ENCODE results near the gene PLPPR5.
"Not testable (repeated sequence)": the region's sequence is repeated elsewhere in the genome, so short reads cannot be mapped to it uniquely, and the experiment has no call there.

The PLPPR5 gene

GRCh38 chr1:99004861-99005442 is at the start of gene PLPPR5:
Gene PLPPR5, minus strand, starts transcription at chr1:99004861. Its CDS starts 190 bp downstream, at chr1:99004671.
- ATAC-seq (peak; percentile 41), DNase-seq (ENCODE audit: low spot score in 2 of 2) (peak in 1 of 2 donors; percentile 7)
- peak within 1 kb of the TSS; percentile 50 for H3K4me3 Mint-ChIP-seq
- H3K9me3 Mint-ChIP-seq, result no peaks in the 10 kb centered on the region
- H3K27ac Mint-ChIP-seq, result no peak within 1 kb of the TSS
- no peaks in the 10 kb centered on the region for H3K4me1 Mint-ChIP-seq
- no peaks in the 10 kb centered on the region for H3K36me3 Mint-ChIP-seq

GRCh38 chr1:99051611-99052283 is 47.1 kb upstream of the PLPPR5 start:
- H3K9me3 Mint-ChIP-seq, result no peaks in the 10 kb centered on the region
- H3K4me1 Mint-ChIP-seq, result no peaks in the 10 kb centered on the region
- H3K36me3 Mint-ChIP-seq, result no peaks in the 10 kb centered on the region
- H3K4me3 Mint-ChIP-seq, result no peak overlapping the region
- H3K27ac Mint-ChIP-seq, result no peak overlapping the region
- peak; percentile 44 for ATAC-seq
- DNase-seq (ENCODE audit: low spot score in 2 of 2), result no peak

- H3K4me3 Mint-ChIP-seq, result no peak overlapping the region
- H3K9me3 Mint-ChIP-seq, result no peaks in the 10 kb centered on the region
- no peaks in the 10 kb centered on the region for H3K36me3 Mint-ChIP-seq
- H3K27ac Mint-ChIP-seq, result no peak overlapping the region
- H3K4me1 Mint-ChIP-seq, result no peaks in the 10 kb centered on the region
- no peak for DNase-seq (ENCODE audit: low spot score in 2 of 2)
- no peak for ATAC-seq
Measured at GRCh38 chr1:99049745-99050144, 45.1 kb upstream of the PLPPR5 start.

- not testable (repeated sequence) for H3K4me3 Mint-ChIP-seq
Measured at GRCh38 chr1:99036746-99037145, 32.1 kb upstream of the PLPPR5 start.

GRCh38 chr1:99018313-99018712 is 13.7 kb upstream of the PLPPR5 start:
- H3K9me3 Mint-ChIP-seq, result no peaks in the 10 kb centered on the region
- no peaks in the 10 kb centered on the region for H3K4me1 Mint-ChIP-seq
- DNase-seq (ENCODE audit: low spot score in 2 of 2), result no peak
- ATAC-seq, result no peak
- H3K4me3 Mint-ChIP-seq, result no peak overlapping the region
- no peak overlapping the region for H3K27ac Mint-ChIP-seq
- no peaks in the 10 kb centered on the region for H3K36me3 Mint-ChIP-seq

More at GRCh38 chr1:99036746-99037145, 32.1 kb upstream of the PLPPR5 start:
- H3K9me3 Mint-ChIP-seq, result peaks cover 17% of the 10 kb centered on the region
- H3K27ac Mint-ChIP-seq; H3K4me1 Mint-ChIP-seq; H3K36me3 Mint-ChIP-seq; DNase-seq (ENCODE audit: low spot score in 2 of 2); ATAC-seq: not testable (repeated sequence)

GRCh38 chr1:99017655-99018054 is 13.0 kb upstream of the PLPPR5 start:
- no peak overlapping the region for H3K27ac Mint-ChIP-seq
- no peak for ATAC-seq
- H3K9me3 Mint-ChIP-seq, result no peaks in the 10 kb centered on the region
- no peaks in the 10 kb centered on the region for H3K36me3 Mint-ChIP-seq
- H3K4me1 Mint-ChIP-seq, result no peaks in the 10 kb centered on the region
- no peak for DNase-seq (ENCODE audit: low spot score in 2 of 2)
- no peak overlapping the region for H3K4me3 Mint-ChIP-seq

- H3K9me3 Mint-ChIP-seq, result no peaks in the 10 kb centered on the region
- no peak for DNase-seq (ENCODE audit: low spot score in 2 of 2)
- ATAC-seq, result no peak
- no peaks in the 10 kb centered on the region for H3K36me3 Mint-ChIP-seq
- no peaks in the 10 kb centered on the region for H3K4me1 Mint-ChIP-seq
- H3K4me3 Mint-ChIP-seq, result no peak overlapping the region
- no peak overlapping the region for H3K27ac Mint-ChIP-seq
Measured at GRCh38 chr1:99010679-99011078, 6.0 kb upstream of the PLPPR5 start.

- ATAC-seq, result no peak
- no peak for DNase-seq (ENCODE audit: low spot score in 2 of 2)
- no peaks in the 10 kb centered on the region for H3K4me1 Mint-ChIP-seq
- H3K4me3 Mint-ChIP-seq, result no peak overlapping the region
- no peak overlapping the region for H3K27ac Mint-ChIP-seq
- H3K9me3 Mint-ChIP-seq, result no peaks in the 10 kb centered on the region
- H3K36me3 Mint-ChIP-seq, result no peaks in the 10 kb centered on the region
Measured at GRCh38 chr1:99007366-99007765, 2.7 kb upstream of the PLPPR5 start.

GRCh38 chr1:99005537-99005942 is 879 bp upstream of the PLPPR5 start:
- Mint-ChIP-seq H3K4me1 (no peaks in the 10 kb centered on the region), H3K36me3 (no peaks in the 10 kb centered on the region), H3K4me3 (peak overlapping the region; percentile 50), H3K27ac (no peak overlapping the region), H3K9me3 (no peaks in the 10 kb centered on the region)
- ATAC-seq, result no peak
- DNase-seq (ENCODE audit: low spot score in 2 of 2), result no peak

GRCh38 chr1:99004254-99004860 is 304 bp downstream of the PLPPR5 start:
- Mint-ChIP-seq H3K4me1 (no peaks in the 10 kb centered on the region), H3K9me3 (no peaks in the 10 kb centered on the region)
- ATAC-seq, result peak; percentile 76

GRCh38 chr1:99003581-99004253 is 944 bp downstream of the PLPPR5 start:
- Mint-ChIP-seq H3K36me3 (no peaks in the 10 kb centered on the region), H3K9me3 (no peaks in the 10 kb centered on the region), H3K4me3 (peak overlapping the region; percentile 50), H3K27ac (no peak overlapping the region), H3K4me1 (no peaks in the 10 kb centered on the region)
- ATAC-seq, result no peak
- DNase-seq (ENCODE audit: low spot score in 2 of 2), result no peak

More at GRCh38 chr1:99004254-99004860, 304 bp downstream of the PLPPR5 start:
- peak in 1 of 2 donors; percentile 6 for DNase-seq (ENCODE audit: low spot score in 2 of 2)
- Mint-ChIP-seq H3K27ac (no peak overlapping the region), H3K4me3 (peak overlapping the region; percentile 50), H3K36me3 (no peaks in the 10 kb centered on the region)

- Mint-ChIP-seq H3K27ac (no peak overlapping the region), H3K36me3 (no peaks in the 10 kb centered on the region), H3K4me3 (no peak overlapping the region), H3K9me3 (no peaks in the 10 kb centered on the region), H3K4me1 (peaks cover 6% of the 10 kb centered on the region)
- ATAC-seq (no peak), DNase-seq (ENCODE audit: low spot score in 2 of 2) (no peak)
Measured at GRCh38 chr1:98992844-98993243, 11.8 kb downstream of the PLPPR5 start.

GRCh38 chr1:98991127-98992012 is 13.3 kb downstream of the PLPPR5 start:
- H3K4me1 Mint-ChIP-seq, result peaks cover 6% of the 10 kb centered on the region
- H3K36me3 Mint-ChIP-seq, result no peaks in the 10 kb centered on the region
- ATAC-seq (peak; percentile 85), DNase-seq (ENCODE audit: low spot score in 2 of 2) (no peak)
- no peak overlapping the region for H3K27ac Mint-ChIP-seq
- H3K4me3 Mint-ChIP-seq, result no peak overlapping the region
- H3K9me3 Mint-ChIP-seq, result no peaks in the 10 kb centered on the region

- Mint-ChIP-seq H3K4me3 (no peak overlapping the region), H3K27ac (no peak overlapping the region), H3K4me1 (peaks cover 6% of the 10 kb centered on the region), H3K9me3 (no peaks in the 10 kb centered on the region), H3K36me3 (no peaks in the 10 kb centered on the region)
- ATAC-seq (no peak), DNase-seq (ENCODE audit: low spot score in 2 of 2) (no peak)
Measured at GRCh38 chr1:98989556-98989907, 15.1 kb downstream of the PLPPR5 start.
